PC-9 (cell line): ENCODE data around the gene MACC1. TPM values are rescaled to one million over a fixed set of nuclear protein-coding genes. Genes with fewer than 3 reads are reported as not detected.

Experiments
- BruUV-seq: library from RNA; stranded (reverse); fragments of 400-500 nt; replicated peaks from 2 replicates; lab custom pipeline; 2021; lab: Mats Ljungman, UMichigan
- CTCF ChIA-PET: fragments of 300-600 bp; sonication (Branson Sonifier 250); formaldehyde crosslinking; loops from one replicate; lab custom pipeline; 2022; ENCODE audit warnings: antibody characterized with exemption; lab: Charles Lee
- POLR2A ChIA-PET: fragments of 300-600 bp; sonication (Branson Sonifier 250); formaldehyde crosslinking; loops from one replicate; lab custom pipeline; 2022; ENCODE audit warnings: antibody characterized with exemption; ENCODE audit not compliant: unreplicated experiment; lab: Charles Lee
- DNase-seq, 2 experiments: peaks; one replicate each; pipeline versions ENCODE4 v3.0.0 to v3.0.0-alpha.2; 2015 to 2022; ENCODE audit warnings: mixed read lengths in 1 of 2
- H2AFZ ChIP-seq: fragments of 200-600 bp; sonication (generic); 2 replicates; pipeline ENCODE4 v1.8.1; 2017; ENCODE audit warnings: antibody characterized with exemption
- H3F3A ChIP-seq: fragments of 200-600 bp; sonication (generic); 2 replicates; pipeline ENCODE4 v1.8.1; 2017; ENCODE audit warnings: antibody characterized with exemption, mild to moderate bottlenecking, low read depth; ENCODE audit not compliant: insufficient read depth
- H3K27ac ChIP-seq: fragments of 200-600 bp; sonication (generic); 2 replicates; pipeline ENCODE4 v1.6.1; 2016; ENCODE audit warnings: mixed run types
- H3K27me3 ChIP-seq: fragments of 200-600 bp; sonication (generic); 2 replicates; pipeline ENCODE4 v1.6.1; 2016; ENCODE audit warnings: low read depth, mixed run types; ENCODE audit not compliant: insufficient read depth
- H3K36me3 ChIP-seq: fragments of 200-600 bp; sonication (generic); 2 replicates; pipeline ENCODE4 v1.6.1; 2016; ENCODE audit warnings: low read depth, mixed run types
- H3K4me1 ChIP-seq: fragments of 200-600 bp; sonication (generic); replicated peaks from 2 replicates; pipeline ENCODE4 v1.6.1; 2016; ENCODE audit warnings: mixed run types; ENCODE audit not compliant: insufficient read depth
- H3K4me2 ChIP-seq: fragments of 200-600 bp; sonication (generic); 2 replicates; pipeline ENCODE4 v1.6.1; 2017; ENCODE audit warnings: mixed run types
- H3K4me3 ChIP-seq: fragments of 200-600 bp; sonication (generic); 2 replicates; pipeline ENCODE4 v1.6.1; 2016; ENCODE audit warnings: mixed run types
- H3K79me2 ChIP-seq: fragments of 200-600 bp; sonication (generic); 2 replicates; pipeline ENCODE4 v1.6.1; 2017; ENCODE audit warnings: low read depth, mixed run types
- H3K9me2 ChIP-seq: fragments of 200-600 bp; sonication (generic); 2 replicates; pipeline ENCODE4 v1.8.1; 2017; ENCODE audit warnings: mild to moderate bottlenecking; ENCODE audit not compliant: insufficient read depth
- H3K9me3 ChIP-seq: fragments of 200-600 bp; sonication (generic); 2 replicates; pipeline ENCODE4 v1.8.1; 2016; ENCODE audit warnings: low read depth; ENCODE audit not compliant: insufficient read depth
- H4K20me1 ChIP-seq: fragments of 200-600 bp; sonication (generic); 2 replicates; pipeline ENCODE4 v1.8.1; 2017; ENCODE audit not compliant: insufficient read depth
- EZH2 ChIP-seq: fragments of 200-600 bp; sonication (generic); IDR thresholded peaks from 2 replicates; pipeline ENCODE4 v1.8.0; 2017; ENCODE audit warnings: antibody characterized with exemption, low read depth
- intact Hi-C: fragments of 100-400 bp; cut with micrococcal nuclease; formaldehyde crosslinking; loops from one replicate; pipeline ENCODE4 v1.10.0; 2022; ENCODE audit not compliant: unreplicated experiment
- total RNA-seq: library from RNA; stranded (reverse); gene quantifications from 2 replicates; pipeline ENCODE4 v1.2.3, GENCODE V29; 2021
- TF ChIP-seq, protein P1 (sequence below): fragments of 200-600 bp; sonication (generic); conservative IDR thresholded peaks from 2 replicates; pipeline ENCODE4 v1.6.1; 2017; ENCODE audit warnings: mixed run types, antibody characterized with exemption, mild to moderate bottlenecking, moderate library complexity

MACC1 gene
- total RNA-seq, 1 experiment from 2014 or later = 50.8 TPM

DNA sequence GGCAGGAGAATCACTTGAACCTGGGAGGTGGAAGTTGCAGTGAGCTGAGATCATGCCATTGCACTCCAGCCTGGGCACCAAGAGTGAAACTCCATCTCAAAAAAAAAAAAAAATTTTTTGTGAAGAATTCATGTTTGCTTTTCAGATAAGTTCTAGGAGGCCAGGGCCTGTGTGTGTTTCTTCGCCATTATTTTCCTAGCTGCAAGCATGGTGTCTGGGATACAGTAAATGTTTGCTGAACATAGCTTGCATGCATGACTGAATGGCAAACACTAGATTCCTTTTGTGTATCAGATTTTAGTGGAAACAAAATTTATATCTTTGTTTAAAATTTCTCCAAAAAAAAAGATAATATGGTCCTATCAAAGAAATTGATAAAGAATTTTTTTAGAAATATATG is 9.7 kb upstream of the MACC1 start:
- ChIA-PET CTCF (no interaction called here), POLR2A (interaction anchor here (0.7 kb wide), 1 partner anchor 39 kb away, joined by 8 read pairs; no protein-coding TSS in a partner anchor)
- Histone ChIP-seq H3K36me3 (no peaks in the 10 kb centered on the region), H3K9me3 (no peaks in the 10 kb centered on the region), H2AFZ (no peak overlapping the region), H3K9me2 (no peaks in the 10 kb centered on the region), H3K27me3 (no peaks in the 10 kb centered on the region), H3K4me3 (no peak overlapping the region), H3K79me2 (no peaks in the 10 kb centered on the region), H3K4me2 (no peak overlapping the region), H3F3A (no peaks in the 10 kb centered on the region), H4K20me1 (no peaks in the 10 kb centered on the region), H3K4me1 (peaks cover 11% of the 10 kb centered on the region), H3K27ac (no peak overlapping the region)
- TF ChIP-seq EZH2 = no peak
- TF ChIP-seq, protein P1, sequence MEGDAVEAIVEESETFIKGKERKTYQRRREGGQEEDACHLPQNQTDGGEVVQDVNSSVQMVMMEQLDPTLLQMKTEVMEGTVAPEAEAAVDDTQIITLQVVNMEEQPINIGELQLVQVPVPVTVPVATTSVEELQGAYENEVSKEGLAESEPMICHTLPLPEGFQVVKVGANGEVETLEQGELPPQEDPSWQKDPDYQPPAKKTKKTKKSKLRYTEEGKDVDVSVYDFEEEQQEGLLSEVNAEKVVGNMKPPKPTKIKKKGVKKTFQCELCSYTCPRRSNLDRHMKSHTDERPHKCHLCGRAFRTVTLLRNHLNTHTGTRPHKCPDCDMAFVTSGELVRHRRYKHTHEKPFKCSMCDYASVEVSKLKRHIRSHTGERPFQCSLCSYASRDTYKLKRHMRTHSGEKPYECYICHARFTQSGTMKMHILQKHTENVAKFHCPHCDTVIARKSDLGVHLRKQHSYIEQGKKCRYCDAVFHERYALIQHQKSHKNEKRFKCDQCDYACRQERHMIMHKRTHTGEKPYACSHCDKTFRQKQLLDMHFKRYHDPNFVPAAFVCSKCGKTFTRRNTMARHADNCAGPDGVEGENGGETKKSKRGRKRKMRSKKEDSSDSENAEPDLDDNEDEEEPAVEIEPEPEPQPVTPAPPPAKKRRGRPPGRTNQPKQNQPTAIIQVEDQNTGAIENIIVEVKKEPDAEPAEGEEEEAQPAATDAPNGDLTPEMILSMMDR = no peak
- intact Hi-C loops = no loop called here
- no peak for DNase-seq
- no TSS peak for BruUV-seq

DNA sequence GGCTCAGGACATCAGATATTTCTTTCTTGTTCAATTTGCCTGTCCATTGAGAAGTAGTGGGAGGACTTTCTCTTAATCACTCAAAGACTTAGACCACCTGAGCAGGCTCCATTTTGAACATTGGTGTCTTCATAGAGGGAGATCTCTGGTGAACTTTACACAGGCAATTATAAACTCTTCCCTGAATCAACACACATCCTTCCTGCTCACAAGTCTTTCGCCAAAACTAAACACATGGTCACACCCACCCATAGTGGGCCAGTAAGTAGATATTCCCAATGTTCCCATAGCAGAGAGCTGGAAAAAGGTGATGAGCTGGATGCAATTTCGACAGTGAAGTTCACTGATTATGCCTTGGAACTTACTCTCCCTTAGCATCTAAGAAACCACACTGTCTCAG is 8.2 kb upstream of the MACC1 start:
- no peak for DNase-seq
- H4K20me1 ChIP-seq = no peaks in the 10 kb centered on the region
- H3K4me2 ChIP-seq = no peak overlapping the region
- TF ChIP-seq EZH2 = no peak
- TF ChIP-seq, protein P1 = no peak
- intact Hi-C loops = no loop called here
- no peaks in the 10 kb centered on the region for H3K9me3 ChIP-seq
- no peaks in the 10 kb centered on the region for H3K36me3 ChIP-seq
- H3K27me3 ChIP-seq = no peaks in the 10 kb centered on the region
- peaks cover 18% of the 10 kb centered on the region for H3K4me1 ChIP-seq
- no TSS peak for BruUV-seq
- no peak overlapping the region for H3K4me3 ChIP-seq
- H3K27ac ChIP-seq = no peak overlapping the region
- H2AFZ ChIP-seq = no peak overlapping the region
- no peaks in the 10 kb centered on the region for H3K9me2 ChIP-seq
- peaks cover 7% of the 10 kb centered on the region for H3F3A ChIP-seq
- no peaks in the 10 kb centered on the region for H3K79me2 ChIP-seq
- ChIA-PET POLR2A (no interaction called here), CTCF (interaction anchor here (0.6 kb wide), 1 partner anchor 477 kb away, joined by 11 read pairs; no protein-coding TSS in a partner anchor)

DNA sequence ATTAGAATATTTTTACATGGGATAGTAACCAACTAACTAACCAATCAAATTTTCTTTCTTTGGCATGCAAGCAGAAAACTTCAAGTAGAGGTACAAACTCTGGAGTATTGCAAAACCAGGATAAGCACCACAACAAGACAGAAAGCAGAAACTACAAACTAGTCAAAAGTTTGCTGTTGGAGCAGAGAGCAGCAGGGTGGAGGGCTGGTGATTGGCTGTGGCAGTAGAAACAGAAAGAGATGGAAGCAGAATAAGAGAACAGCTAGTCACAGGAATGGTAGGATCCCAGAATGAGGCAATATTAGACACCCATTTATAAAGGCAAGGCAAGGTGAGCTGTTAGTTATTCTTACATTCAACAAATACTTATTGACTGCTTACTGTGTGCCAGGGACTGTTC is 6.8 kb upstream of the MACC1 start:
- ChIA-PET CTCF (no interaction called here), POLR2A (no interaction called here)
- TF ChIP-seq EZH2 = no peak
- TF ChIP-seq, protein P1 = no peak
- no peak overlapping the region for H3K4me3 ChIP-seq
- no peak overlapping the region for H3K27ac ChIP-seq
- H2AFZ ChIP-seq = no peak overlapping the region
- peaks cover 21% of the 10 kb centered on the region for H3F3A ChIP-seq
- H3K27me3 ChIP-seq = no peaks in the 10 kb centered on the region
- H3K36me3 ChIP-seq = no peaks in the 10 kb centered on the region
- H3K79me2 ChIP-seq = no peaks in the 10 kb centered on the region
- intact Hi-C loops = no loop called here
- no peaks in the 10 kb centered on the region for H4K20me1 ChIP-seq
- no peak for DNase-seq
- peaks cover 25% of the 10 kb centered on the region for H3K4me1 ChIP-seq
- H3K4me2 ChIP-seq = no peak overlapping the region
- BruUV-seq = no TSS peak
- H3K9me3 ChIP-seq = no peaks in the 10 kb centered on the region
- H3K9me2 ChIP-seq = no peaks in the 10 kb centered on the region
